IMR-90 (cell line): ENCODE measurements around the gene COMMD1. TPM values are rescaled to one million over a fixed set of nuclear protein-coding genes. Genes with fewer than 3 reads are reported as not detected.
A peak's percentile ranks its signal among the peaks of the same experiment; 100 is the strongest.

Experiments used
- ATAC-seq: fragments of 200-7000 bp; cut with Tn5 transposase; 2 replicates; pipeline ENCODE4 v1.9.1; 2020; ENCODE audit warnings: low read depth, mild to moderate bottlenecking, moderate library complexity
- BruUV-seq: library from RNA; stranded (reverse); fragments of 400-500 nt; replicated peaks from 2 replicates; lab custom pipeline; 2021; lab: Mats Ljungman, UMichigan
- CTCF ChIA-PET: fragments of 300-600 bp; formaldehyde crosslinking; extraction: SDS; loops from one replicate; lab custom pipeline; 2021; ENCODE audit warnings: antibody characterized with exemption; lab: Yijun Ruan, JAX
- POLR2A ChIA-PET: fragments of 300-600 bp; sonication (Branson Sonifier 250); formaldehyde crosslinking; loops from one replicate; lab custom pipeline; 2022; ENCODE audit warnings: antibody characterized with exemption; ENCODE audit not compliant: unreplicated experiment; lab: Charles Lee
- DNase-seq: peaks from one replicate; pipeline ENCODE4 v3.0.0; 2013
- H2AFZ ChIP-seq: replicated peaks from 2 replicates; pipeline ENCODE3; 2013; ENCODE audit warnings: low read length, mild to moderate bottlenecking; ENCODE audit not compliant: poor library complexity
- H2AK5ac ChIP-seq: 2 replicates; pipeline ENCODE4 v1.6.1; 2013; ENCODE audit warnings: low read depth, low read length, inconsistent platforms
- H2AK9ac ChIP-seq: replicated peaks from 2 replicates; pipeline ENCODE3; 2013; ENCODE audit warnings: mild to moderate bottlenecking, low read depth, low read length, moderate library complexity; ENCODE audit not compliant: poor library complexity
- H2BK120ac ChIP-seq: 2 replicates; pipeline ENCODE4 v1.6.1; 2013; ENCODE audit warnings: low read depth, low read length, inconsistent platforms
- H2BK15ac ChIP-seq: 3 replicates; pipeline ENCODE4 v1.6.1; 2013; ENCODE audit warnings: low read depth, low read length, inconsistent platforms
- H2BK20ac ChIP-seq: 2 replicates; pipeline ENCODE4 v1.6.1; 2013; ENCODE audit warnings: low read depth, mild to moderate bottlenecking, inconsistent platforms, low read length, moderate library complexity
- H2BK5ac ChIP-seq: 2 replicates; pipeline ENCODE4 v1.6.1; 2013; ENCODE audit warnings: mild to moderate bottlenecking, low read depth, low read length, inconsistent platforms; ENCODE audit not compliant: poor library complexity, severe bottlenecking
- H3K14ac ChIP-seq: replicated peaks from 2 replicates; pipeline ENCODE4 v1.6.1; 2013; ENCODE audit warnings: low read depth, low read length, inconsistent platforms
- H3K18ac ChIP-seq: 2 replicates; pipeline ENCODE4 v1.6.1; 2013; ENCODE audit warnings: low read depth, low read length, control low read depth
- H3K23ac ChIP-seq: 2 replicates; pipeline ENCODE4 v1.6.1; 2013; ENCODE audit warnings: low read depth, low read length, inconsistent platforms
- H3K27ac ChIP-seq: 2 replicates; pipeline ENCODE4 v1.5.1; 2013; ENCODE audit warnings: mild to moderate bottlenecking, control low read depth, low read length; ENCODE audit not compliant: insufficient read depth
- H3K27me3 ChIP-seq: 2 replicates; pipeline ENCODE4 v1.6.1; 2013; ENCODE audit warnings: low read length; ENCODE audit not compliant: control insufficient read depth, insufficient read depth
- H3K36me3 ChIP-seq: 2 replicates; pipeline ENCODE4 v1.6.1; 2013; ENCODE audit warnings: low read length, mixed read lengths; ENCODE audit not compliant: control insufficient read depth, insufficient read depth
- H3K4ac ChIP-seq: 2 replicates; pipeline ENCODE4 v1.6.1; 2013; ENCODE audit warnings: low read depth, low read length, inconsistent platforms
- H3K4me1 ChIP-seq: 2 replicates; pipeline ENCODE4 v1.6.1; 2013; ENCODE audit warnings: low read length, mixed read lengths; ENCODE audit not compliant: control insufficient read depth, insufficient read depth
- H3K4me2 ChIP-seq: 2 replicates; pipeline ENCODE4 v1.6.1; 2013; ENCODE audit warnings: low read depth, mild to moderate bottlenecking, control low read depth, low read length, moderate library complexity
- H3K4me3 ChIP-seq: 2 replicates; pipeline ENCODE4 v1.5.1; 2013; ENCODE audit warnings: low read depth, mild to moderate bottlenecking, control low read depth, low read length, moderate library complexity; ENCODE audit not compliant: insufficient read depth
- H3K56ac ChIP-seq: 2 replicates; pipeline ENCODE4 v1.6.1; 2013; ENCODE audit warnings: low read length, inconsistent platforms; ENCODE audit not compliant: insufficient read depth; ENCODE audit errors: extremely low read depth
- H3K79me1 ChIP-seq, 2 experiments: 2 replicates each; pipeline ENCODE4 v1.6.1; 2013; ENCODE audit warnings: low read length in 2 of 2, inconsistent platforms in 1 of 2, low read depth in 1 of 2
- H3K9ac ChIP-seq: 2 replicates; pipeline ENCODE4 v1.6.1; 2013; ENCODE audit warnings: low read depth, low read length, control low read depth
- H3K9me1 ChIP-seq: 2 replicates; pipeline ENCODE4 v1.6.1; 2013; ENCODE audit warnings: low read length, inconsistent platforms; ENCODE audit not compliant: insufficient read depth
- H3K9me3 ChIP-seq: 2 replicates; pipeline ENCODE4 v1.6.1; 2013; ENCODE audit warnings: low read length; ENCODE audit not compliant: control insufficient read depth, insufficient read depth
- H4K20me1 ChIP-seq: 2 replicates; pipeline ENCODE4 v1.6.1; 2013; ENCODE audit warnings: low read length, inconsistent platforms; ENCODE audit not compliant: insufficient read depth
- H4K5ac ChIP-seq: 2 replicates; pipeline ENCODE4 v1.6.1; 2013; ENCODE audit warnings: mild to moderate bottlenecking, low read depth, low read length, control low read depth
- H4K8ac ChIP-seq, 2 experiments: 2 replicates each; pipeline ENCODE4 v1.6.1; 2013; ENCODE audit warnings: low read depth in 2 of 2, low read length in 2 of 2, control low read depth in 1 of 2, inconsistent platforms in 1 of 2
- H4K91ac ChIP-seq: 2 replicates; pipeline ENCODE4 v1.6.1; 2013; ENCODE audit warnings: low read depth, low read length, inconsistent platforms; ENCODE audit not compliant: insufficient read depth
- CEBPB ChIP-seq: IDR thresholded peaks from 2 replicates; pipeline ENCODE4 v1.6.1; 2012; ENCODE audit warnings: low read depth, low read length, improper control_type of control experiment
- MXI1 ChIP-seq: IDR thresholded peaks from 2 replicates; pipeline ENCODE4 v1.6.1; 2012; ENCODE audit warnings: low read depth, mild to moderate bottlenecking, low read length, moderate library complexity, borderline replicate concordance
- WGBS, 2 experiments: methylation state at CpG; one replicate each; pipeline versions ENCODE4 v1.1.5 to v1.1.7; 2013; ENCODE audit warnings: missing lambda C conversion rate in 2 of 2; ENCODE audit not compliant: insufficient read length in 1 of 2; ENCODE audit errors: extremely low coverage in 2 of 2; 5-methylcytosine and 5-hydroxymethylcytosine counted together
- dilution Hi-C: fragments of 300-500 bp; cut with HindIII; formaldehyde crosslinking; loops from one replicate; pipeline ENCODE4 v1.14.3; 2018; ENCODE audit warnings: low sequenced_read_pairs; ENCODE audit not compliant: unreplicated experiment
- in situ Hi-C: fragments of 300-500 bp; cut with MboI; formaldehyde crosslinking; loops from 3 replicates; pipeline ENCODE4 v1.14.3; 2019; ENCODE audit warnings: low sequenced_read_pairs, inconsistent platforms, mixed read lengths
- intact Hi-C: fragments of 100-400 bp; cut with micrococcal nuclease; formaldehyde crosslinking; loops from 2 replicates; pipeline ENCODE4 v1.10.0; 2022
- polyA plus RNA-seq, 3 experiments: library from polyadenylated mRNA; depleted of rRNA; stranded (reverse); fragments of >200 nt; gene quantifications; 2 replicates each; pipeline ENCODE4 v1.2.3, GENCODE V29; 2012; ENCODE audit warnings: low replicate concordance in 1 of 3
- total RNA-seq: library from RNA; depleted of rRNA; stranded (reverse); fragments of >200 nt; gene quantifications from 2 replicates; pipeline ENCODE4 v1.2.3, GENCODE V29; 2012

COMMD1 gene
- total and polyA plus RNA-seq, 2 of the 4 experiments (the other 2 are of a cell fraction): 42.8 to 60.4 TPM

- ATAC-seq: no peak
Observed at GRCh38 chr2:62038975-62039771, 133.7 kb downstream of the COMMD1 start.

More at GRCh38 chr2:62038975-62039771, 133.7 kb downstream of the COMMD1 start:
- in situ Hi-C loops: no loop called here
- Histone ChIP-seq H3K9me3 (no peaks in the 10 kb centered on the region; the same call in 1 of the 2 replicates), H4K91ac (no peak overlapping the region), H2AK9ac (no peak overlapping the region), H4K20me1 (no peaks in the 10 kb centered on the region), H3K4me1 (no peaks in the 10 kb centered on the region), H3K4ac (no peak overlapping the region), H3K4me2 (no peak overlapping the region), H3K79me1 (no peaks in the 10 kb centered on the region), H3K27ac (no peak overlapping the region), H2AK5ac (no peak overlapping the region), H2BK15ac (no peak overlapping the region), H3K9ac (no peak overlapping the region), H3K27me3 (no peaks in the 10 kb centered on the region), H3K36me3 (no peaks in the 10 kb centered on the region), H3K18ac (no peak overlapping the region), H2BK120ac (no peak overlapping the region), H2AFZ (no peak overlapping the region), H4K8ac (no peak overlapping the region), H2BK20ac (no peak overlapping the region), H2BK5ac (no peak overlapping the region), H3K23ac (no peak overlapping the region), H3K9me1 (no peaks in the 10 kb centered on the region), H3K56ac (no peak overlapping the region), H3K4me3 (no peak overlapping the region), H3K14ac (no peak overlapping the region), H4K5ac (no peak overlapping the region)
- WGBS, 2 experiments: no CpG with 5 or more reads among the region's 3 CpGs
- DNase-seq: peak; percentile 55
- dilution Hi-C loops: no loop called here
- POLR2A ChIA-PET: no interaction called here
- CTCF ChIA-PET: interaction anchor here (0.5 kb wide), 1 partner anchor 644 kb away, joined by 5 read pairs; no protein-coding TSS in a partner anchor
- TF ChIP-seq MXI1: no peak
- peak; percentile 82 for TF ChIP-seq CEBPB
- BruUV-seq: no TSS peak
- intact Hi-C loops: no loop called here
